ENCODE measurements around the gene FOXD3.

The FOXD3 gene

DNA sequence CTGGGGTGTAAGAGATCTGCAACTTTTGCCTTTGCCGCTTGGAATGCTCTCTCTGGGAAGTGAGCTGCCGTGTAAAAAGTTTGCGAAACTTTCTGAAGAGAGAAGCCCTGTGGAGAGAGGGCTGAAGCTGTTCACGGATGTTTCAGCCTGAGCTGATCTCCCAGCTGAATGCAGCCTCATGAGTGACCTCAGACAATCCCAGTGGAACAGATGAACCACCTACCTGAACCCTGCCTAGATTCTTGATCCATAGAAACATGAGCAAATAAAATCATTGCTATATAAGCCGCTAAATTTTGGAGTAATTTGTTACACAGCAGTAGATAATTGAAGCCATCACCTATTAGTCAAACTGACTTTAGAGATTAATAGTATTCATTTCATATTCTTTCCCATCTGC lies 40.6 kb downstream of the FOXD3 start:
- Histone ChIP-seq H3K36me3 (no peaks in the 10 kb centered on the region), H3K4me1 (peaks cover 5 to 19% (median 16%) of the 10 kb centered on the region in 10 experiments; a peak in 17 of 20 replicates), H3K9me3 (replicated peaks in 1 of 11) (no peaks in the 10 kb centered on the region), H3K9ac (no peak overlapping the region), H3K4me2 (no peak overlapping the region), H4K20me1 (no peaks in the 10 kb centered on the region), H3K27me3 (no peaks in the 10 kb centered on the region), H3K4me3 (no peak overlapping the region), H3K27ac (no peak overlapping the region)
- no peak for TF ChIP-seq Cebpa-rat (IDR thresholded peaks at IDR 0.05)

DNA sequence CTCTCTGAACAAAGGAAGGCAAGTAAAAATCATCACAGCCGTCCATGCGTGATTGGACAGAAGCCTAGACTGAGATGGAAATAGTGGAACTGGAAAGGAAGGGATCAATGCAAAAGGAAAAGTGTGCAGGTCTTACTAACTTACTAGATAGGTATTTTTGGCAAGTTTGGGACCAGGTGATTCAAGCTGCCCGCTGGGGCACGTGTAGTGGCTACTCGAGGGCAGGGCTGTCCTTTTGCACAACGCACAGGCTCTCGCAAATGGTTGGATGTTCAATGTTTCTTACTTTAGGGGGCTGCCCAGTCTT lies 44.5 kb downstream of the FOXD3 start:
- Histone ChIP-seq H3K9me3 (replicated peaks in 1 of 11) (no peaks in the 10 kb centered on the region), H3K4me1 (peaks cover 13 to 18% (median 15%) of the 10 kb centered on the region in 10 experiments; a peak in 19 of 20 replicates), H3K27me3 (no peaks in the 10 kb centered on the region), H3K36me3 (peaks cover 9 to 16% (median 12%) of the 10 kb centered on the region in 11 experiments; a peak in 20 of 22 replicates), H3K27ac (peak overlapping the region; percentile 16 to 90 (median 87); a peak in 21 of 22 replicates), H3K9ac (peak overlapping the region; percentile 84 to 93 (median 90); a peak in 21 of 22 replicates), H4K20me1 (no peaks in the 10 kb centered on the region), H3K4me3 (peak overlapping the region; percentile 75 to 90 (median 82)), H3K4me2 (peak overlapping the region; percentile 72 to 98 (median 85))
- no peak for TF ChIP-seq Cebpa-rat (IDR thresholded peaks at IDR 0.05)

DNA sequence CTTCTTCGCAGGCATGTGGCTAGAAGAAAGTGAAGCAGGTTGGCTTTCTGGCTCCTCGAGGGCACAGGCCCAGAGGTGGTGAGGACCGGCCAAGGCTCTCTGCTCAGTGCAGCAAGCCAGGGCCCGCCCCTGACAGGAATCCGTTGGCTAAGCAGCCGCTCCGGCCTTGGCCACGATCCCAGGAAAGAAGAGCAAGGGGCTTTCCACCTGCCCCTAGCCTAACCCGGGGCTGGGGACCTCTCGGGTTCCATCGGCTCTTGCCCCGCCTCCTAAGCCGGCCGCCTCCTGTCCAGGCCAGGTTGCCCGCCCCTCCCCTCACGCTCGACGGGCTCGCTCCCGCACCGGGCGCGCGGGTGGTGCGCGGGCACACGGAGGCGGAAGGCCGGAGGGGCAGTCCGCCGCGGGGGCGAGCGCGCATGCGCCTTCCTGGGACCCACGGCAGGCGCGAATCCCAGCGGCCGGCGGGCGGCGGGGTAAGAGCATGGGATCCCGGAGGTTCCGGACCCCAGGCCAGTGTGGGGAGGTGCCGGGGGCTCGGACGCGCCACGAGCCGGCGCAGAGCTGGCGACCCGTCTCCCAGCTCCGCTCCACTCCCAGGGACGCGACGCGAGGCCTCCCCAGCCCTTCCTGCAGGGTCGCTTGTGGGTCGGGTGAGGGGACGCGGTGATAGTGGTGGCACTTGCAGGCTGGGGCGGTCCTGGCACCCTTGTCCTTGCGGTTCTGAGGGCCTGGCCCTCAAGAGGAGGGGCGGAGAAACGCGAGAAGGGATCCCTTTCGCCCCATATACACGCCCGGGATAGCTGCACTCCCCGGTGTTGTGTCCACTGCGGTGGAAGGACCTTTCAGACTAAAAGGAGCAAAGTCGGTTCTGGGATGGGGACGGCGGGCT lies 45.1 kb downstream of the FOXD3 start, which contains the start of gene ALG6:
ALG6 (plus strand) TSS at position 413 of the 889 bp plus-strand sequence. CDS start 3,351 bp downstream, outside the sequence.
- Histone ChIP-seq H3K36me3 (peaks cover 11 to 22% (median 14%) of the 10 kb centered on the region in 11 experiments; a peak in 20 of 22 replicates), H3K27ac (peak within 1 kb of the TSS; percentile 16 to 90 (median 87); a peak in 21 of 22 replicates), H3K4me3 (peak within 1 kb of the TSS; percentile 75 to 90 (median 82)), H3K9ac (peak within 1 kb of the TSS; percentile 84 to 93 (median 90)), H3K27me3 (no peaks in the 10 kb centered on the region), H4K20me1 (no peaks in the 10 kb centered on the region), H3K9me3 (replicated peaks in 1 of 11) (no peaks in the 10 kb centered on the region), H3K4me2 (peak within 1 kb of the TSS; percentile 72 to 98 (median 85)), H3K4me1 (peaks cover 13 to 18% (median 15%) of the 10 kb centered on the region in 10 experiments; a peak in 19 of 20 replicates)
- no peak for TF ChIP-seq Cebpa-rat (IDR thresholded peaks at IDR 0.05)

DNA sequence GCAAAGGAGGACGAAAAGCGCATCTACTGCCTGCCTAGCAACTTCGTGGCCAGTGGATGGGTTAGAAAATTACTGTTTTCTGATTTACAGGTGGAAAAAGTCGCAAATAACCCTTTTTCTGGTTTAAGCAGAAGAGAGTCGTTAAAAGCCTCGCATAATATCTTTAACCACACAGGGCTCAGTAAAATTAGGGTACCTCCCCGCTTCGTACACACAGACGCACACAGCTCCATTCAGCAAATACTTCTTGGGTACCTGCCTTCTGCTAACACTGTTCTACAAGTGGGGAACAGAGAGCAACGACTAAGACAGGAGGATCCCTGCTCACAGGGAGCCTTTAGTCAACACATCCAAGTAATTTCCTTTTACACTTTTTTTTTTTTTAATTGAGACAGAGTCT lies 45.8 kb downstream of the FOXD3 start:
- Histone ChIP-seq H3K27me3 (no peaks in the 10 kb centered on the region), H4K20me1 (no peaks in the 10 kb centered on the region), H3K9ac (peak overlapping the region; percentile 84 to 93 (median 90)), H3K4me1 (peaks cover 13 to 18% (median 15%) of the 10 kb centered on the region in 10 experiments; a peak in 19 of 20 replicates), H3K27ac (peak overlapping the region; percentile 5 to 90 (median 87); a peak in 21 of 22 replicates), H3K4me2 (peak overlapping the region; percentile 72 to 98 (median 85)), H3K9me3 (replicated peaks in 1 of 11) (no peaks in the 10 kb centered on the region), H3K4me3 (peak overlapping the region; percentile 75 to 90 (median 82)), H3K36me3 (peaks cover 15 to 29% (median 21%) of the 10 kb centered on the region in 11 experiments; a peak in 20 of 22 replicates)
- TF ChIP-seq Cebpa-rat (IDR thresholded peaks at IDR 0.05), result no peak
